ENCODE results near the gene RAB8B.

DNA sequence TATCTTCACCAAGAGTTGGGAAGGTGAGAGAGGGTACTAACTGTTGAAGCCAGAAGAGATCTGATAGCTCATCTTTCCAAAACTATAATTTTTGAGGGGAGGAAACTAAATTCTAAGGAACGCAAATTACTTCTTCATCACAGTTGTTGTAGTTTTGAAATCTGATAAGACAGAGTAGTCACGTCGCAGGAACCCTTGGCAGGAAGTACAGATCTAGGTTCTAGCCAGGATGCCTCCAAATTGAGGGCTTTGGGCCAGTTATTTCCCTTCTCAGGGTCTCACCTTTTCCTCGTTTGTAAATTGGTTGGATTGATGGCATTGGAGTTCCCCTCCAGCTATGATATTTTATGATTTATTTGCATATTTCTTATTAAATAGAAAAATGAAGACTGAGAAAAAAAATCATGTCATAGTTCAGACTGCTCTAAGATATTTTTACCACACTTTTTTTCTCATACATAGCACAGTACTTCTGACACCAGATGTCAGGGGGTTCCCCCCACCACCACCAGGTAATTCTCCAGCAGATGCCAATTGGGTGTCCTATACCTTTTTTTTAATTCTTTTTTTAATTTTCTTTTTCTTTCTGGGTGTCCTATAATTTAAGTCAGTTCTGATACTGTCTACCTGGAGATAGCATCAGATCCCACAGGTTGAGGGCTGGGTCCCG is 55.7 kb downstream of the RAB8B start:
- TF ChIP-seq, protein P1, sequence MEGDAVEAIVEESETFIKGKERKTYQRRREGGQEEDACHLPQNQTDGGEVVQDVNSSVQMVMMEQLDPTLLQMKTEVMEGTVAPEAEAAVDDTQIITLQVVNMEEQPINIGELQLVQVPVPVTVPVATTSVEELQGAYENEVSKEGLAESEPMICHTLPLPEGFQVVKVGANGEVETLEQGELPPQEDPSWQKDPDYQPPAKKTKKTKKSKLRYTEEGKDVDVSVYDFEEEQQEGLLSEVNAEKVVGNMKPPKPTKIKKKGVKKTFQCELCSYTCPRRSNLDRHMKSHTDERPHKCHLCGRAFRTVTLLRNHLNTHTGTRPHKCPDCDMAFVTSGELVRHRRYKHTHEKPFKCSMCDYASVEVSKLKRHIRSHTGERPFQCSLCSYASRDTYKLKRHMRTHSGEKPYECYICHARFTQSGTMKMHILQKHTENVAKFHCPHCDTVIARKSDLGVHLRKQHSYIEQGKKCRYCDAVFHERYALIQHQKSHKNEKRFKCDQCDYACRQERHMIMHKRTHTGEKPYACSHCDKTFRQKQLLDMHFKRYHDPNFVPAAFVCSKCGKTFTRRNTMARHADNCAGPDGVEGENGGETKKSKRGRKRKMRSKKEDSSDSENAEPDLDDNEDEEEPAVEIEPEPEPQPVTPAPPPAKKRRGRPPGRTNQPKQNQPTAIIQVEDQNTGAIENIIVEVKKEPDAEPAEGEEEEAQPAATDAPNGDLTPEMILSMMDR (IDR thresholded peaks at IDR 0.05) = no peak
- no peak for TF ChIP-seq POLR2A (IDR thresholded peaks at IDR 0.05)
